OCI-LY3 (cell line): ENCODE data around the gene MAOB.

Source experiments
- EZH2phosphoT487 ChIP-seq: fragments of 200-600 bp; shearing (Covaris generic); IDR thresholded peaks from 2 replicates; pipeline ENCODE4 v1.6.1; 2018; ENCODE audit warnings: antibody characterized with exemption, mixed run types, low read depth
- TF ChIP-seq, protein P1 (sequence below): fragments of 200-600, 300-600 bp; sonication (generic); IDR thresholded peaks from 2 replicates; pipeline ENCODE4 v1.5.1; 2014; ENCODE audit warnings: antibody characterized with exemption, low read length, low read depth

DNA sequence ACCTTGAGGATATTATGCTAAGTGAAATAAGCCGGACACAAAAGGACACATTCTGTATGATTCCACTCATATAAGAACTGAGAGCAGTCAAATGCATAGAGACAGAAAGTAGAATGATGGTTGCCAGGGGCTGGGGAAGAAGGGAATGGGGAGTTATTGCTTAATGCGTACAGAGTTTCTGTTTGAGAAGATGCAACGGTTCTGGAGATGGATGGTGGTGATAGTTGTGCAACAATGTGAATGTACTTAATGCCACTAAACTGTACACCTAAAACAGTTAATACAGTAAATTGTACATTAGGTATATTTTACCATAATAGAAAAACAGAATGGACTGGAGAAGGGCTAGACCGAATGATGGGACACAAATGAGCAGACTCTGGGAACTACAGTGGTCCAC is 15.8 kb downstream of the MAOB start:
- TF ChIP-seq, protein P1, sequence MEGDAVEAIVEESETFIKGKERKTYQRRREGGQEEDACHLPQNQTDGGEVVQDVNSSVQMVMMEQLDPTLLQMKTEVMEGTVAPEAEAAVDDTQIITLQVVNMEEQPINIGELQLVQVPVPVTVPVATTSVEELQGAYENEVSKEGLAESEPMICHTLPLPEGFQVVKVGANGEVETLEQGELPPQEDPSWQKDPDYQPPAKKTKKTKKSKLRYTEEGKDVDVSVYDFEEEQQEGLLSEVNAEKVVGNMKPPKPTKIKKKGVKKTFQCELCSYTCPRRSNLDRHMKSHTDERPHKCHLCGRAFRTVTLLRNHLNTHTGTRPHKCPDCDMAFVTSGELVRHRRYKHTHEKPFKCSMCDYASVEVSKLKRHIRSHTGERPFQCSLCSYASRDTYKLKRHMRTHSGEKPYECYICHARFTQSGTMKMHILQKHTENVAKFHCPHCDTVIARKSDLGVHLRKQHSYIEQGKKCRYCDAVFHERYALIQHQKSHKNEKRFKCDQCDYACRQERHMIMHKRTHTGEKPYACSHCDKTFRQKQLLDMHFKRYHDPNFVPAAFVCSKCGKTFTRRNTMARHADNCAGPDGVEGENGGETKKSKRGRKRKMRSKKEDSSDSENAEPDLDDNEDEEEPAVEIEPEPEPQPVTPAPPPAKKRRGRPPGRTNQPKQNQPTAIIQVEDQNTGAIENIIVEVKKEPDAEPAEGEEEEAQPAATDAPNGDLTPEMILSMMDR, result no peak
- TF ChIP-seq EZH2phosphoT487, result no peak
